WTC11 (cell line): Measurements from ENCODE around the gene MORF4L2.

Source experiments
- ARID4B ChIP-seq: sonication (generic); formaldehyde crosslinking; IDR thresholded peaks from 2 replicates; pipeline ENCODE4 v1.8.0; 2023; ENCODE audit warnings: missing genetic modification reagents, mild to moderate bottlenecking, borderline replicate concordance
- ATF2 ChIP-seq: sonication (generic); formaldehyde crosslinking; IDR thresholded peaks from 2 replicates; pipeline ENCODE4 v1.8.1; 2022; ENCODE audit warnings: low read depth, missing genetic modification reagents, borderline replicate concordance
- CTCF ChIP-seq: fragments of 200-600 bp; IDR thresholded peaks from 2 replicates; pipeline ENCODE4 v1.8.0; 2022; ENCODE audit warnings: antibody characterized with exemption
- MLX ChIP-seq: sonication (generic); formaldehyde crosslinking; IDR thresholded peaks from 2 replicates; pipeline ENCODE4 v1.8.1; 2023; ENCODE audit warnings: mild to moderate bottlenecking, missing genetic modification reagents, moderate library complexity
- NR2C2 ChIP-seq: sonication (generic); formaldehyde crosslinking; IDR thresholded peaks from 2 replicates; pipeline ENCODE4 v1.8.0; 2022; ENCODE audit warnings: mild to moderate bottlenecking, missing genetic modification reagents
- SMAD3 ChIP-seq: sonication (generic); formaldehyde crosslinking; IDR thresholded peaks from 2 replicates; pipeline ENCODE4 v1.8.0; 2022; ENCODE audit warnings: missing genetic modification reagents, mild to moderate bottlenecking, borderline replicate concordance
- TEAD1 ChIP-seq: sonication (generic); formaldehyde crosslinking; IDR thresholded peaks from 2 replicates; pipeline ENCODE4 v1.8.0; 2022; ENCODE audit warnings: mild to moderate bottlenecking, missing genetic modification reagents
- TEAD4 ChIP-seq: sonication (generic); formaldehyde crosslinking; IDR thresholded peaks from 2 replicates; pipeline ENCODE4 v1.8.0; 2022; ENCODE audit warnings: mild to moderate bottlenecking, missing genetic modification reagents
- ZNF138 ChIP-seq: sonication (generic); formaldehyde crosslinking; conservative IDR thresholded peaks from 2 replicates; pipeline ENCODE4 v1.8.1; 2022; ENCODE audit warnings: mild to moderate bottlenecking, moderate library complexity, missing genetic modification reagents
- ZNF425 ChIP-seq: fragments of 250-450 bp; sonication (Bioruptor Pico); conservative IDR thresholded peaks from 2 replicates; pipeline ENCODE4 v1.9.0; 2021; ENCODE audit warnings: mild to moderate bottlenecking
- ZNF512 ChIP-seq: sonication (generic); formaldehyde crosslinking; IDR thresholded peaks from 2 replicates; pipeline ENCODE4 v1.8.1; 2022; ENCODE audit warnings: missing genetic modification reagents, borderline replicate concordance

GRCh38 chrX:103637604-103638338 lies 48.7 kb downstream of the MORF4L2 start:
- no peak for TF ChIP-seq TEAD4 (CRISPR knock-in tag)
- no peak for TF ChIP-seq CTCF
- TF ChIP-seq ZNF512 (CRISPR knock-in tag): no peak
- TF ChIP-seq ATF2 (CRISPR knock-in tag): no peak
- no peak for TF ChIP-seq ZNF138
- no peak for TF ChIP-seq MLX
- no peak for TF ChIP-seq SMAD3 (CRISPR knock-in tag)
- TF ChIP-seq NR2C2 (CRISPR knock-in tag): no peak
- TF ChIP-seq ARID4B (CRISPR knock-in tag): no peak
- no peak for TF ChIP-seq ZNF425 (CRISPR knock-in tag)
- no peak for TF ChIP-seq TEAD1 (CRISPR knock-in tag)
